ENCODE measurements around the gene APBA1.

Gene APBA1

GRCh38 chr9:69696802-69697201, 24.6 kb upstream of the APBA1 start:
- no peak for TF ChIP-seq CTCF (IDR thresholded peaks at IDR 0.05; ENCODE audit: insufficient read depth, low read depth, low read length, missing control alignments)
- no peak overlapping the region for H3K4me3 ChIP-seq (ENCODE audit: low read depth, low read length)
- no peak for DNase-seq (ENCODE audit: low read depth)

- DNase-seq (ENCODE audit: low read depth): no peak
- no peak overlapping the region for H3K4me3 ChIP-seq (ENCODE audit: low read depth, low read length)
- TF ChIP-seq CTCF (IDR thresholded peaks at IDR 0.05; ENCODE audit: insufficient read depth, low read depth, low read length, missing control alignments): no peak
Observed at GRCh38 chr9:69689991-69690538, 17.9 kb upstream of the APBA1 start.

- H3K4me3 ChIP-seq (ENCODE audit: low read depth, low read length): no peak overlapping the region
- DNase-seq (ENCODE audit: low read depth): no peak
Observed at GRCh38 chr9:69683927-69684326, 11.8 kb upstream of the APBA1 start.

GRCh38 chr9:69678843-69679538, 6.8 kb upstream of the APBA1 start:
- DNase-seq (ENCODE audit: low read depth): no peak
- no peak for TF ChIP-seq CTCF (IDR thresholded peaks at IDR 0.05; ENCODE audit: insufficient read depth, low read depth, low read length, missing control alignments)
- no peak overlapping the region for H3K4me3 ChIP-seq (ENCODE audit: low read depth, low read length)

More at GRCh38 chr9:69683927-69684326, 11.8 kb upstream of the APBA1 start:
- no peak for TF ChIP-seq CTCF (IDR thresholded peaks at IDR 0.05; ENCODE audit: insufficient read depth, low read depth, low read length, missing control alignments)

GRCh38 chr9:69677931-69678330, 5.8 kb upstream of the APBA1 start:
- TF ChIP-seq CTCF (IDR thresholded peaks at IDR 0.05; ENCODE audit: insufficient read depth, low read depth, low read length, missing control alignments): no peak
- H3K4me3 ChIP-seq (ENCODE audit: low read depth, low read length): no peak overlapping the region
- DNase-seq (ENCODE audit: low read depth): no peak

GRCh38 chr9:69675563-69675962, 3.4 kb upstream of the APBA1 start:
- TF ChIP-seq CTCF (IDR thresholded peaks at IDR 0.05; ENCODE audit: insufficient read depth, low read depth, low read length, missing control alignments): no peak

More at GRCh38 chr9:69675563-69675962, 3.4 kb upstream of the APBA1 start:
- H3K4me3 ChIP-seq (ENCODE audit: low read depth, low read length): no peak overlapping the region
- DNase-seq (ENCODE audit: low read depth): no peak

Data from GM12865 (cell line).